ENCODE results near the gene FAIM2. TPM values are rescaled to one million over a fixed set of nuclear protein-coding genes. Genes with fewer than 3 reads are reported as not detected.

Gene FAIM2
- total and polyA plus RNA-seq, 2 experiments from 2014 or later = 0.61 to 2.0 TPM

DNA sequence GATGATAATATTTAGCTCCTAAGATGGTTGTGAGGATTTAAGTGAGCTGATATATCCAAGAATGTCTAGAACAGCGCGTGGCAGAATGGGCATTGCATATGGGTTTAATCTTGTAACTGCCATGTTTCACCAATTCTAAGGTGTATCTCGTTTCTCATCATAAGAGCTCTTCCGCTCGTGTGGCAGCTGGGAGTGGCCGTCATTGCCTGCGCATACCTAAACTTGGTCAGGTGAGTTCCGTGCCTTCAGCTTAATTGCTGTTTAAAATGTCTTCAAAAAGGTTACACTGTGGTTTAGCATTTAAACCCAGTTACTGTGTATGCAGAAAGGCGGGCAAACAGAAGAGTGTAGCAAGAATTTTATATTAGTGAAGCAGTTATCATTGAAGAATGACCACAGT, 42.4 kb upstream of the FAIM2 start:
- H3K9me3 Mint-ChIP-seq = no peaks in the 10 kb centered on the region
- Histone ChIP-seq H3K9me2 (ENCODE audit: insufficient read depth) (no peaks in the 10 kb centered on the region), H3K27ac (ENCODE audit: low read depth) (peak overlapping the region; percentile 17; the same call in 1 of the 2 replicates), H3F3A (replicated peaks; ENCODE audit: low read depth) (no peaks in the 10 kb centered on the region), H2AFZ (peak overlapping the region; percentile 24; the same call in 1 of the 2 replicates), H3K4me1 (ENCODE audit: insufficient read depth) (peaks cover 26% of the 10 kb centered on the region), H3K79me2 (replicated peaks; ENCODE audit: insufficient read depth) (no peaks in the 10 kb centered on the region), H3K4me3 (peak overlapping the region; percentile 37), H4K20me1 (replicated peaks; ENCODE audit: insufficient read depth) (no peaks in the 10 kb centered on the region), H3K36me3 (ENCODE audit: insufficient read depth) (no peaks in the 10 kb centered on the region), H3K4me2 (peak overlapping the region; percentile 75), H3K27me3 (ENCODE audit: insufficient read depth) (no peaks in the 10 kb centered on the region)
- peaks cover 41% of the 10 kb centered on the region for H3K4me1 Mint-ChIP-seq
- TF ChIP-seq CREB1 (CRISPR knock-in tag; IDR thresholded peaks at IDR 0.05; ENCODE audit: low read depth) = no peak
- no peak for TF ChIP-seq JUNB (IDR thresholded peaks at IDR 0.05; ENCODE audit: unreplicated experiment)
- no peak for TF ChIP-seq NANOG (IDR thresholded peaks at IDR 0.05; ENCODE audit: borderline replicate concordance)
- TF ChIP-seq ZNF114 (CRISPR knock-in tag; IDR thresholded peaks at IDR 0.05) = no peak
- no peak for TF ChIP-seq ZNF331 (CRISPR knock-in tag; IDR thresholded peaks at IDR 0.05; ENCODE audit: low read depth)
- TF ChIP-seq EZH2phosphoT487 (IDR thresholded peaks at IDR 0.05; ENCODE audit: unreplicated experiment) = no peak
- no peak for TF ChIP-seq STAT1 (IDR thresholded peaks at IDR 0.05; ENCODE audit: unreplicated experiment)
- no peak for TF ChIP-seq EZH2 (IDR thresholded peaks at IDR 0.05; ENCODE audit: low read depth, unreplicated experiment)
- TF ChIP-seq, protein P1, sequence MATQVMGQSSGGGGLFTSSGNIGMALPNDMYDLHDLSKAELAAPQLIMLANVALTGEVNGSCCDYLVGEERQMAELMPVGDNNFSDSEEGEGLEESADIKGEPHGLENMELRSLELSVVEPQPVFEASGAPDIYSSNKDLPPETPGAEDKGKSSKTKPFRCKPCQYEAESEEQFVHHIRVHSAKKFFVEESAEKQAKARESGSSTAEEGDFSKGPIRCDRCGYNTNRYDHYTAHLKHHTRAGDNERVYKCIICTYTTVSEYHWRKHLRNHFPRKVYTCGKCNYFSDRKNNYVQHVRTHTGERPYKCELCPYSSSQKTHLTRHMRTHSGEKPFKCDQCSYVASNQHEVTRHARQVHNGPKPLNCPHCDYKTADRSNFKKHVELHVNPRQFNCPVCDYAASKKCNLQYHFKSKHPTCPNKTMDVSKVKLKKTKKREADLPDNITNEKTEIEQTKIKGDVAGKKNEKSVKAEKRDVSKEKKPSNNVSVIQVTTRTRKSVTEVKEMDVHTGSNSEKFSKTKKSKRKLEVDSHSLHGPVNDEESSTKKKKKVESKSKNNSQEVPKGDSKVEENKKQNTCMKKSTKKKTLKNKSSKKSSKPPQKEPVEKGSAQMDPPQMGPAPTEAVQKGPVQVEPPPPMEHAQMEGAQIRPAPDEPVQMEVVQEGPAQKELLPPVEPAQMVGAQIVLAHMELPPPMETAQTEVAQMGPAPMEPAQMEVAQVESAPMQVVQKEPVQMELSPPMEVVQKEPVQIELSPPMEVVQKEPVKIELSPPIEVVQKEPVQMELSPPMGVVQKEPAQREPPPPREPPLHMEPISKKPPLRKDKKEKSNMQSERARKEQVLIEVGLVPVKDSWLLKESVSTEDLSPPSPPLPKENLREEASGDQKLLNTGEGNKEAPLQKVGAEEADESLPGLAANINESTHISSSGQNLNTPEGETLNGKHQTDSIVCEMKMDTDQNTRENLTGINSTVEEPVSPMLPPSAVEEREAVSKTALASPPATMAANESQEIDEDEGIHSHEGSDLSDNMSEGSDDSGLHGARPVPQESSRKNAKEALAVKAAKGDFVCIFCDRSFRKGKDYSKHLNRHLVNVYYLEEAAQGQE (IDR thresholded peaks at IDR 0.05; ENCODE audit: unreplicated experiment) = no peak
- TF ChIP-seq ETS1 (IDR thresholded peaks at IDR 0.05) = no peak
- TF ChIP-seq ZNF462 (CRISPR knock-in tag; IDR thresholded peaks at IDR 0.05) = no peak
- TF ChIP-seq, protein P2, sequence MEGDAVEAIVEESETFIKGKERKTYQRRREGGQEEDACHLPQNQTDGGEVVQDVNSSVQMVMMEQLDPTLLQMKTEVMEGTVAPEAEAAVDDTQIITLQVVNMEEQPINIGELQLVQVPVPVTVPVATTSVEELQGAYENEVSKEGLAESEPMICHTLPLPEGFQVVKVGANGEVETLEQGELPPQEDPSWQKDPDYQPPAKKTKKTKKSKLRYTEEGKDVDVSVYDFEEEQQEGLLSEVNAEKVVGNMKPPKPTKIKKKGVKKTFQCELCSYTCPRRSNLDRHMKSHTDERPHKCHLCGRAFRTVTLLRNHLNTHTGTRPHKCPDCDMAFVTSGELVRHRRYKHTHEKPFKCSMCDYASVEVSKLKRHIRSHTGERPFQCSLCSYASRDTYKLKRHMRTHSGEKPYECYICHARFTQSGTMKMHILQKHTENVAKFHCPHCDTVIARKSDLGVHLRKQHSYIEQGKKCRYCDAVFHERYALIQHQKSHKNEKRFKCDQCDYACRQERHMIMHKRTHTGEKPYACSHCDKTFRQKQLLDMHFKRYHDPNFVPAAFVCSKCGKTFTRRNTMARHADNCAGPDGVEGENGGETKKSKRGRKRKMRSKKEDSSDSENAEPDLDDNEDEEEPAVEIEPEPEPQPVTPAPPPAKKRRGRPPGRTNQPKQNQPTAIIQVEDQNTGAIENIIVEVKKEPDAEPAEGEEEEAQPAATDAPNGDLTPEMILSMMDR (conservative IDR thresholded peaks at IDR 0.05; ENCODE audit: low read depth in 2 of 2) = no peak
- DNase-seq (ENCODE audit: low spot score) (peak; percentile 49), ATAC-seq (peak; percentile 10)
- peak overlapping the region; percentile 64; the same call in 1 of the 3 replicates for H3K4me3 Mint-ChIP-seq
- H3K36me3 Mint-ChIP-seq (ENCODE audit: low read depth) = no peaks in the 10 kb centered on the region
- no peak overlapping the region for H3K27ac Mint-ChIP-seq
- H3K27me3 Mint-ChIP-seq (ENCODE audit: insufficient read depth, low read depth, poor library complexity) = peaks cover 14% of the 10 kb centered on the region

Measured in GM23338 (cell line).